ENCODE results near the gene HNF4A. TPM values are rescaled to one million over a fixed set of nuclear protein-coding genes. Genes with fewer than 3 reads are reported as not detected.
"Not testable (repeated sequence)": the region's sequence is repeated elsewhere in the genome, so short reads cannot be mapped to it uniquely, and the experiment has no call there.

The HNF4A gene
- not detected for total RNA-seq
- long read RNA-seq, result 0 reads

- intact Hi-C loops (cut with DNase I), result no loop called here
- DNase-seq (no peak), ATAC-seq (ENCODE audit: poor library complexity) (no peak)
These were observed at the start of gene HNF4A for GRCh38 chr20:44355498-44356352. HNF4A (plus strand) TSS chr20:44355699; CDS start chr20:44355805, 106 bp downstream.

GRCh38 chr20:44306927-44307326, 48.6 kb upstream of the HNF4A start:
- intact Hi-C loops (cut with DNase I), result no loop called here
- ATAC-seq (ENCODE audit: poor library complexity) (no peak), DNase-seq (no peak)

- intact Hi-C loops (cut with DNase I), result loop anchor here (2.0 kb wide), 1 partner anchor 95 kb away; no protein-coding TSS in a partner anchor
- DNase-seq, result peak; percentile 72
- ATAC-seq (ENCODE audit: poor library complexity), result peak; percentile 62
These were observed 45.5 kb upstream of the HNF4A start for GRCh38 chr20:44309763-44310663.

- ATAC-seq (ENCODE audit: poor library complexity) (peak; percentile 86), DNase-seq (peak; percentile 100)
- intact Hi-C loops (cut with DNase I), result loop anchor here (2.0 kb wide), 1 partner anchor 96 kb away; no protein-coding TSS in a partner anchor
These were observed 44.5 kb upstream of the HNF4A start, which contains the start of gene FITM2 for GRCh38 chr20:44310664-44311639. FITM2 (minus strand) TSS chr20:44311202; CDS start chr20:44311148, 54 bp downstream.

- no peak for ATAC-seq (ENCODE audit: poor library complexity)
- intact Hi-C loops (cut with DNase I), result no loop called here
These were observed 40.6 kb upstream of the HNF4A start for GRCh38 chr20:44314870-44315269.

GRCh38 chr20:44319839-44320422, 35.6 kb upstream of the HNF4A start:
- DNase-seq (no peak), ATAC-seq (ENCODE audit: poor library complexity) (no peak)
- intact Hi-C loops (cut with DNase I), result no loop called here

More at GRCh38 chr20:44314870-44315269, 40.6 kb upstream of the HNF4A start:
- no peak for DNase-seq

GRCh38 chr20:44324343-44324742, 31.2 kb upstream of the HNF4A start:
- DNase-seq (no peak), ATAC-seq (ENCODE audit: poor library complexity) (peak; percentile 18)
- intact Hi-C loops (cut with DNase I), result no loop called here

- ATAC-seq (ENCODE audit: poor library complexity), result peak; percentile 29
- intact Hi-C loops (cut with DNase I), result no loop called here
These were observed 28.9 kb upstream of the HNF4A start for GRCh38 chr20:44326391-44327159.

GRCh38 chr20:44327748-44328147, 27.8 kb upstream of the HNF4A start:
- DNase-seq; ATAC-seq (ENCODE audit: poor library complexity); intact Hi-C loops (cut with DNase I): not testable (repeated sequence)

More at GRCh38 chr20:44326391-44327159, 28.9 kb upstream of the HNF4A start:
- DNase-seq, result no peak

- DNase-seq (no peak), ATAC-seq (ENCODE audit: poor library complexity) (no peak)
- intact Hi-C loops (cut with DNase I), result no loop called here
These were observed 27.1 kb upstream of the HNF4A start for GRCh38 chr20:44328428-44328827.

- no peak for DNase-seq
- ATAC-seq (ENCODE audit: poor library complexity), result no peak
- intact Hi-C loops (cut with DNase I), result no loop called here
These were observed 24.3 kb upstream of the HNF4A start for GRCh38 chr20:44331201-44331600.

- DNase-seq, result no peak
- ATAC-seq (ENCODE audit: poor library complexity), result no peak
These were observed 21.2 kb upstream of the HNF4A start for GRCh38 chr20:44334306-44334705.

GRCh38 chr20:44334709-44335108, 20.8 kb upstream of the HNF4A start:
- no peak for ATAC-seq (ENCODE audit: poor library complexity)
- intact Hi-C loops (cut with DNase I), result no loop called here
- no peak for DNase-seq

More at GRCh38 chr20:44334306-44334705, 21.2 kb upstream of the HNF4A start:
- intact Hi-C loops (cut with DNase I), result no loop called here

- intact Hi-C loops (cut with DNase I), result no loop called here
- no peak for ATAC-seq (ENCODE audit: poor library complexity)
- DNase-seq, result no peak
These were observed 19.8 kb upstream of the HNF4A start for GRCh38 chr20:44335675-44336074.

- intact Hi-C loops (cut with DNase I), result no loop called here
- no peak for DNase-seq
- ATAC-seq (ENCODE audit: poor library complexity), result no peak
These were observed 19.4 kb upstream of the HNF4A start for GRCh38 chr20:44336086-44336485.

GRCh38 chr20:44336725-44337380, 18.6 kb upstream of the HNF4A start, which contains the start of gene R3HDML:
R3HDML (plus strand) TSS chr20:44337043; CDS start chr20:44337158, 115 bp downstream.
- ATAC-seq (ENCODE audit: poor library complexity) (no peak), DNase-seq (no peak)
- intact Hi-C loops (cut with DNase I), result no loop called here

Data from Right ventricle myocardium superior (tissue), 1 donor.